ENCODE measurements around the gene MEX3A. TPM values are rescaled to one million over a fixed set of nuclear protein-coding genes. Genes with fewer than 3 reads are reported as not detected.
"Not testable (repeated sequence)": the region's sequence is repeated elsewhere in the genome, so short reads cannot be mapped to it uniquely, and the experiment has no call there.

MEX3A gene
- total RNA-seq, 2 donors from 2014 or later: 0.15 to 0.47 TPM

GRCh38 chr1:156119503-156120209, 37.4 kb upstream of the MEX3A start:
- no peaks in the 10 kb centered on the region for H3K27me3 ChIP-seq
- H3K27ac ChIP-seq: peak overlapping the region; percentile 97 to 100
- peak overlapping the region in 1 of 2 donors; percentile 89 for H3K4me3 ChIP-seq
- peaks cover 0 to 84% of the 10 kb centered on the region in 2 donors for H3K4me1 ChIP-seq
- TF ChIP-seq CTCF (IDR thresholded peaks at IDR 0.05): no peak
- peaks cover 5% of the 10 kb centered on the region for H3K36me3 ChIP-seq
- no peaks in the 10 kb centered on the region for H3K9me3 ChIP-seq
- DNase-seq (ENCODE audit: low spot score): peak; percentile 80

DNA sequence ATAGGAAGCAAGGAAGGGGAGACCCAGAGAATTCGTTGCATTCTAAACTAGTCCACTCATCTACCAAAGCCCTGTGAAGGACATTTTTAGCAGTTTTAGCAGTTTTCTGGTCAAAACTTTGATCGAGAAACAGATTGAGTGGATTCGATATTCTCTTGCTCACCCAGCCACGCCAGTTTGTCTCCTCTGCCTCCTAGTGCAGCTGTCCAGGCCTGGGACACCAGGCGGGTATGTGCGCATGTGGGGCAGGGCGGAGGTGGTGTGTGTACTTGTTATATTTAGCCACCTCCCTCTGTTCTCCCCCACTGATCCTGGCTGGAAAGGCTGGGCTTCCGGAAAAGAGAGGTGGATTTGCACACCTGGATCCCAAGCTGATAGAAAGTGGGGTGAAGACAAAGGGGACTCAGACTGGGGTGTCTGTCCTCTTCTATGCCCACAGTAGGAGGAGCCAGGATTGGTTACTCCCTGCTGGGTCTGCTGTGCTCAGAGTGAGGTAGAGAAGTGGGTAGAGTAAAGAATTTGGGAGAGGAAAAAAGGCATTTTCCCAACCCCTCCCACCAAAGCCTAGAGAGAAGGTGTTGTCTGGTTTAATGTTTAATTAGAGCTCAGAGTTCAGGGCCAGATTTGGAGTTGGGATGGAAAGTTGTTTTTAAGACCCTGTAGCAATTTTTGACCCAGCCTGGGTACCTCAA, 36.1 kb upstream of the MEX3A start:
- DNase-seq (ENCODE audit: low spot score): peak; percentile 73
- TF ChIP-seq CTCF (IDR thresholded peaks at IDR 0.05): peak in 1 of 2 donors; percentile 13
- Histone ChIP-seq H3K36me3 (peaks cover 5% of the 10 kb centered on the region), H3K9me3 (no peaks in the 10 kb centered on the region), H3K4me3 (peak overlapping the region; percentile 89 to 97), H3K4me1 (peaks cover 0 to 82% of the 10 kb centered on the region in 2 donors), H3K27me3 (no peaks in the 10 kb centered on the region), H3K27ac (peak overlapping the region; percentile 97 to 100)

DNA sequence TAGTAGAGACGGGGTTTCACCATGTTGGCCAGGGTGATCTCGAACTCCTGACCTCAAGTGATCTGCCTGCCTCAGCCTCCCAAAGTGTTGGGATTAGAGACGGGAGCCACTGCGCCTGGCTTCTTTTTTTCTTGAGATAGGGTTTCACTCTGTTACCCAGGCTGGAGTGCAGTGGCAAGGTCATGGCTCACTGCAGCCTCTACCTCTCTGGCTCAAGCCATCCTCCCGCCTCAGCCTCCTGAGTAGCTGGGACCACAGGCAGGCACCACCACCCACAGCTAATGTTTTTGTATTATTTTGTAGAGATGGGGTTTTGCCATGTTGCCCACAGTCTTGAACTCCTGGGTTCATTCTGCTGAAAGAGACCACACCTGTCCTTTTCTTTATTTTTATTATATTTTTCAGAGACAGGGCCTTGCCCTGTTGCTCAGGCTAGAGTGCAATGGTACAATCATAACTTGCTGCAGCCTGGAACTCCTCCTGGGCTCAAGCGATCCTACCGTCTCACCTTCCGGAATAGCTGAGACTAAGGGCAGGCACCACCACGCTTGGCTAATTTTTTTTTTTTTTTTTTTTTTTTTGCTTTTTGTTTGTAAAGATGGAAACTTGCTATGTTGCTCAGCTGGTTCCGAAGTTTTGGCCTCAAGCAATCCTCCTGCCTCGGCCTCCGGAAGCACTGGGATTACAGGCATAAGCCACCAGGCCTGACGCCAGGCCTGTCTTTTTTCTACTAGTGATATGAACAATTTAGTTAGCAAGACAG, 35.3 kb upstream of the MEX3A start:
- no peaks in the 10 kb centered on the region for H3K9me3 ChIP-seq
- H3K36me3 ChIP-seq: peaks cover 5% of the 10 kb centered on the region
- peak overlapping the region; percentile 89 to 97 for H3K4me3 ChIP-seq
- no peak for DNase-seq (ENCODE audit: low spot score)
- TF ChIP-seq CTCF (IDR thresholded peaks at IDR 0.05): no peak
- H3K4me1 ChIP-seq: peaks cover 0 to 81% of the 10 kb centered on the region in 2 donors
- peak overlapping the region; percentile 97 to 100 for H3K27ac ChIP-seq
- no peaks in the 10 kb centered on the region for H3K27me3 ChIP-seq

- Histone ChIP-seq H3K4me3 (peak overlapping the region; percentile 89 to 97), H3K27ac (peak overlapping the region; percentile 97 to 100), H3K4me1 (peaks cover 0 to 81% of the 10 kb centered on the region in 2 donors)
- not testable (repeated sequence) for H3K27me3 ChIP-seq; H3K36me3 ChIP-seq; H3K9me3 ChIP-seq; DNase-seq (ENCODE audit: low spot score)
Observed at GRCh38 chr1:156116731-156117130, 34.5 kb upstream of the MEX3A start.

DNA sequence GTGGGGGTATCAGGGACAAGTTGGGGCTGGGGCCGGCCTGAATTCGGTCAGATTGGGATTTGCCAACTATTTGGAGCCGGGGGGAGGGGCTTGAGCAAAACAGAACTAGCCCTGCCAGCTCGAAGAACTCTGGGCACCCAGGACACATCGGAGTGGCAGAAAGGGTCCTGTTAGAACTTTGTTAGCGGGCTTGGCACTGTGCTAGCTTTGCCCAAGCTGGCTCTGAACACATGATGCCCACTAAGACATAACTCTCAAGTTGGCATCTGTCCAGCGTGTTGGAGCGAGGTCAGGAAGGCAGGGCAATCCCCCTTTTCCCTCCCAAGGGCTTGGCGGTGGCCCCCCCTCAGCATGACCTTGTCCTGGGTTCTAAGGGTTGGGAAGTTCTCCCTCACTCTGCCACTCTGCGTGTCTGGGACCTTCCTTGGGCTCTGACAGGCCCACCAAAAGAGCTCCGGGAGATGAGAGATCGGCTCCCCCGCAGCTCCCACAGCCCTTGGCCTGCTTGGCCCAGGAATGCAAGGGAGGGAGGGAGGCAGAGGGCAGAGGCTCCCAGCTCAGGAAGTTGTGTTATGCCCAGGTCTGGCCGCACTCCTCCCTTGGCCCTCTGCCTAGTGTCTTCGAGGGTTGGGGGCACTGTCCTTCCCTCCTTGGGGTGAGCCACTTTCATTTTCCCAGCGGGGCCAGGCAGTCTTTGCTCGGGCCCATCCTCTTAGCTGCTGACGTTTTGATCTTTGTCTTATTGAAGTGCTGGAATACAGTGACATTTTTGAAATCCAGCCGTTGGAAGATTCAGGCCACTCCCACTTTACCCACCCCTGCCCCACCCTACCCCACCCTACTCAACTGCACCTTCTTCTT, 33.5 kb upstream of the MEX3A start:
- Histone ChIP-seq H3K36me3 (peaks cover 5% of the 10 kb centered on the region), H3K9me3 (no peaks in the 10 kb centered on the region), H3K27me3 (no peaks in the 10 kb centered on the region), H3K4me3 (peak overlapping the region; percentile 89 to 97), H3K4me1 (peaks cover 0 to 76% of the 10 kb centered on the region in 2 donors), H3K27ac (peak overlapping the region; percentile 97 to 100)
- peak; percentile 70 for DNase-seq (ENCODE audit: low spot score)
- TF ChIP-seq CTCF (IDR thresholded peaks at IDR 0.05): no peak

Measured in right atrium auricular region (tissue), 2 donors.